HAP-1 (cell line): ENCODE results near the gene BAAT.
"Not testable (repeated sequence)": the region's sequence is repeated elsewhere in the genome, so short reads cannot be mapped to it uniquely, and the experiment has no call there.

ENCODE experiments used
- DNase-seq, 2 experiments: peaks; one replicate each; pipeline ENCODE4 v3.0.0-alpha.2; 2016 to 2020; ENCODE audit warnings: low spot score in 2 of 2
- H3K27me3 ChIP-seq: fragments of 250-450 bp; sonication (Bioruptor Pico); 2 replicates; pipeline ENCODE4 v1.5.1; 2020; ENCODE audit warnings: low read depth, mild to moderate bottlenecking, moderate library complexity
- H3K36me3 ChIP-seq: fragments of 250-450 bp; sonication (Bioruptor Pico); replicated peaks from 2 replicates; pipeline ENCODE4 v1.5.1; 2020; ENCODE audit warnings: mild to moderate bottlenecking
- H3K4me1 ChIP-seq: fragments of 250-450 bp; sonication (Bioruptor Pico); 2 replicates; pipeline ENCODE4 v1.5.1; 2020; ENCODE audit warnings: mild to moderate bottlenecking
- H3K4me3 ChIP-seq: fragments of 250-450 bp; sonication (Bioruptor Pico); 2 replicates; pipeline ENCODE4 v1.5.1; 2020; ENCODE audit warnings: mild to moderate bottlenecking, moderate library complexity
- H3K9me3 ChIP-seq: fragments of 250-450 bp; sonication (Bioruptor Pico); 2 replicates; pipeline ENCODE4 v1.5.1; 2020; ENCODE audit warnings: mild to moderate bottlenecking, moderate library complexity
- in situ Hi-C: fragments of 300-500 bp; cut with MboI; formaldehyde crosslinking; loops from 3 replicates; pipeline ENCODE4 v1.14.3; 2020; ENCODE audit warnings: low sequenced_read_pairs, inconsistent platforms, mixed read lengths

BAAT gene

DNA sequence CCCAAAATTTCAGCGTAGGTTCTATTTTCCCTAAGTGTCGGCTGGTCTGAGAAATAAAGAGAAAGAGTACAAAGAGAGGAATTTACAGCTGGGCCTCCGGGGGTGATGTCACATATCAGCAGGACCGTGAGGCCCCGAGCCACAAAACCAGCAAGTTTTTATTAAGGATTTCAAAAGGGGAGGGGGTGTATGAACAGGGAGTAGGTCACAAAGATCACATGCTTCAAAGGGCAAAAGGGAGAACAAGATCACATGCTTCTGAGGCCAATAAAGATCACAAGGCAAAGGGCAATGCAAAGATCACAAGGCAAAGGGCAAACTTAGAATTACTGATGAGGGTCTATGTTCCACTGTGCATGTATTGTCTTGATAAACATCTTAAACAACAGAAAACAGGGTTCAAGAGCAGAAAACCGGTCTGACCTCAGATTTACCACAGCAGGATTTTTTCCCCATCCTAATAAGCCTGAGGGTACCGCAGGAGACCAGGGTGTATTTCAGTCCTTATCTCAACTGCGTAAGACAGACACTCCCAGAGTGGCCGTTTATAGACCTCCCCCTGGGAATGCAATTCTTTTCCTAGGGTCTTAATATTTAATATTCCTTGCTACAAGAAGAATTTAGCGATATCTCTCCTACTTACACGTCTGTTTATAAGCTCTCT lies at the start of gene BAAT:
TSS of gene BAAT (minus strand) at position 134 of the 664 bp plus-strand sequence. CDS start 13,602 bp downstream, outside the sequence.
- H3K4me1 ChIP-seq, H3K4me3 ChIP-seq, H3K9me3 ChIP-seq, H3K27me3 ChIP-seq, DNase-seq, in situ Hi-C loops: not testable (repeated sequence)
- H3K36me3 ChIP-seq: peaks cover 14% of the 10 kb centered on the region

DNA sequence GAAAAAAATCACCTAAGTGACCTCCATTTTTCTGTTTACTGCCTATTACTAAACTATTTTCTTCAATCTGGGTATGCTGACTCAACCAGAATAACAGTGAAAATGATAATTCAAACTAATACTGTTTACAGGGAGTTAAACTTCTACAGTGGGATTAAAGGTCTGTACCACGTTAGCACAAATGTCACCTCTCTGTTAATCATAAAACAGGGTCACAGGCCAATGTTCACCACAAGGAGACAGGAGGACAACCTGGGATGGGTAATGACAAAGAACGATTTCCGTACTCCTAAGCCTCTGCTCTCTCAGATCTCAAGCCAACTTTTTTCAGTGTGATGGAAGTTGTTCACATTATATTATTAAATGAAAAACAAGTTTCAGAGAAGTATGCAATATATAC lies 48.4 kb upstream of the BAAT start:
- no peak for DNase-seq
- peaks cover 10% of the 10 kb centered on the region for H3K27me3 ChIP-seq

DNA sequence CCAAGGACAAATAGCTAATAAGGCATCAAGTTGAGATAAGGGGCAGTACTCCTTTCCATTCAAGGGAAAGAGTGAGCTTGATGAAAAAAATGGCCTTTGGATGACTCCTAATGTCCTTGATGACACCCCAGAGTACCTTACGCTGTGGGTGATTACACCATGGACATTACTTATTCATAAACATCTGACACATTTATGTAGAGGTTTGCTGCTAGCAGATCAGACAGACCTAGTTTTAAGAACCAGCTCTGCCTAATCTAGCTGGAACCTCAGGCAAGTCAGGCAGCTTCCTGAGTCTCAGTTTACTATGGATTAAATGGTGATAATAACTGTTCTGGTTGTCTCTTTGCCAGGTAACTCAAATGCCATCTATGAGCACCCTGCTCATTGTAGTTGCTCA lies 47.9 kb upstream of the BAAT start:
- Histone ChIP-seq H3K4me1 (no peaks in the 10 kb centered on the region), H3K4me3 (no peak overlapping the region), H3K9me3 (no peaks in the 10 kb centered on the region), H3K27me3 (peaks cover 10% of the 10 kb centered on the region), H3K36me3 (no peaks in the 10 kb centered on the region)
- in situ Hi-C loops: no loop called here
- DNase-seq: no peak

More for the DNA sequence above, 48.4 kb upstream of the BAAT start:
- in situ Hi-C loops: no loop called here
- no peak overlapping the region for H3K4me3 ChIP-seq
- H3K4me1 ChIP-seq: no peaks in the 10 kb centered on the region
- H3K36me3 ChIP-seq: no peaks in the 10 kb centered on the region
- no peaks in the 10 kb centered on the region for H3K9me3 ChIP-seq

DNA sequence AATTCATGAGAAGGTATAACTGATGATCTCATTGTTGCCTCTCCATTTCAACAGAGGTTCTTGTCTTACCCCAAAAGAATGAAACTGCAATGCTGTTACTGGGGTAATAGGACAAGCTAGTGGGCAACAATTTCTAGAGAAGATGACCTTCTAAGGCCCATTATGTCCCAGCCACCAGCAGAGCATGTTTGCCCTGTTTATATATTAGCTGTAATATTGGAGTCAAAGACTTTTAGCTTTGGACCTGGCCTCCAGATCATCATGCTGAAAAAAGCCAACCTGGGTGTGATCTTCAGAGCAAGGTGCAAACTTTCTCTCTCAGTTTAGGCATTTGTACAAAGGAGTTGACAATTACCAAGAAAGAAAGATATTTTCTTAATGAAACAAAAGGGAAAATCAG lies 47.4 kb upstream of the BAAT start:
- Histone ChIP-seq H3K4me3 (no peak overlapping the region), H3K36me3 (no peaks in the 10 kb centered on the region), H3K9me3 (no peaks in the 10 kb centered on the region), H3K27me3 (peaks cover 10% of the 10 kb centered on the region), H3K4me1 (no peaks in the 10 kb centered on the region)
- no peak for DNase-seq
- in situ Hi-C loops: no loop called here

DNA sequence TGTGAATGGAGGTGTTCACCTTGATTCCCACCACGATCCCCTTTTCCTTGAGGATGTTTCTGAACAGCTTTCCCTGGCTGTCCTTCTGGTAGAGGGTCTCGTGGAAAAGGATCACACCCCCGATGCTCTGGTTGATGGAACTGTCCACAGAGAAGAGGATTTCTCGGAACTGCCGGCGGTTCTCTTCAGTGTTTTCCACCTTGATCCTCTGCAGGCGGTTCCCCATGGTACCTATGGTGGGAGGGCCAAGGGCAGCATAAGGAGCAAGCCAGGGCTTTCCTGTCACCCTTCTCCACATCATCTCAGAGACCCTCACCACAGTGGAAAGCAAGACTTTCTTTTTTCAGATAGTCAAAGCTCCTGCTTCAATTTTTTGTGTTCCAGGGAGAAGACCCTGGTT lies 44.9 kb upstream of the BAAT start:
- Histone ChIP-seq H3K4me3 (no peak overlapping the region), H3K36me3 (no peaks in the 10 kb centered on the region), H3K4me1 (no peaks in the 10 kb centered on the region), H3K9me3 (no peaks in the 10 kb centered on the region), H3K27me3 (peaks cover 5% of the 10 kb centered on the region)
- in situ Hi-C loops: no loop called here
- no peak for DNase-seq

DNA sequence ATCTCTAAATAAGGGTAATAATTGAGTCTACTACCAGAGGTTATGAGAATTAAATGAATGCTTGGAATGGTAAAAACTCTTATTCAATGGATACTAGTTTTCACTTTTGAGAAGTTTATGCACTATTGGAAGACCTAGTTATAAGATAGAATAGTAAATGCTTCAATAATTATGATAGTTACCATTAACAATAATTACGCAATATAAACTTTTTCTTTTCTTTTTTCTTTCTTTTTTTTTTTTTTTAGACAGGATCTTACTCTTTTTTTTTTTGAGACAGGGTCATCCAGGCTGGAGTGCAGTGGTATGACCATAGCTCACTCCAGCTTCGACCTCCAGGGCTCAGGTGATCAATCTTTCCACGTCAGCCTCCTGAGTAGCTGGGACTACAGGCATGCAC lies 44.1 kb upstream of the BAAT start:
- Histone ChIP-seq H3K9me3 (no peaks in the 10 kb centered on the region), H3K36me3 (no peaks in the 10 kb centered on the region), H3K4me1 (no peaks in the 10 kb centered on the region), H3K4me3 (no peak overlapping the region), H3K27me3 (peaks cover 5% of the 10 kb centered on the region)
- DNase-seq: no peak
- in situ Hi-C loops: no loop called here

DNA sequence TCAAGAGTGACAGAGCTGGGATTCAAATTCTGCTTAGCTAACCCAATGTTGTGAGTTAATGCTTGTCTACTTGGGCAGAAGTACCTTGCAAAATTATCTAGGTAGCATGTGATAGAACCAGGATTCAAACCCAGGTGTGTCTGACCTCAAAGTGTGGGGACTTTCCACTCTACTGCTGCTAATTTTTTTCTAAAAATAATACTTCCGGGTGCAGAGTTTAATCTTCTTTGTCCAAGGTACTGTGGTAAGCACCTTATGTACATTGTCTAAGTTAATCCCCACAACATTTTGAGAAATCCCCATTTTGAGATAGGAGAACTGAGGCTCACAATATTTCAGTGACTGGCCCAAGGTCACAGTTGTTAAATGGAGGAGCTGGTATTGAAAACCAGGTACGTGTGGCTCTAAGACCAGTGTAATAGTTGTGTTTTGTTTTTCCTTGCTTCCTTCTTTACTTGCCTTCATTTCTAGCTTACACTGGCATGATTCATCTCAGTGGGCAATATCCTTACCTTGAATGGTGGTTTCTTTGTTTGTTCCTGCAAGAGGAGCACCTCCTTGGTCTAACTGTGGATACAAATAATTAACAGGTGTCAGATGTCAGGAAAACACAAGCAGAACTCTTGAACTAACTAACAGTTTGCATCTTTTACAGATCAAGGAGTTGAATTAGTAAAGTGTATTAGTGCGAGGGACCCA lies 43.3 kb upstream of the BAAT start:
- no peak for DNase-seq
- no peaks in the 10 kb centered on the region for H3K9me3 ChIP-seq
- in situ Hi-C loops: no loop called here
- H3K4me1 ChIP-seq: no peaks in the 10 kb centered on the region
- no peak overlapping the region for H3K4me3 ChIP-seq
- peaks cover 5% of the 10 kb centered on the region for H3K27me3 ChIP-seq
- H3K36me3 ChIP-seq: no peaks in the 10 kb centered on the region

DNA sequence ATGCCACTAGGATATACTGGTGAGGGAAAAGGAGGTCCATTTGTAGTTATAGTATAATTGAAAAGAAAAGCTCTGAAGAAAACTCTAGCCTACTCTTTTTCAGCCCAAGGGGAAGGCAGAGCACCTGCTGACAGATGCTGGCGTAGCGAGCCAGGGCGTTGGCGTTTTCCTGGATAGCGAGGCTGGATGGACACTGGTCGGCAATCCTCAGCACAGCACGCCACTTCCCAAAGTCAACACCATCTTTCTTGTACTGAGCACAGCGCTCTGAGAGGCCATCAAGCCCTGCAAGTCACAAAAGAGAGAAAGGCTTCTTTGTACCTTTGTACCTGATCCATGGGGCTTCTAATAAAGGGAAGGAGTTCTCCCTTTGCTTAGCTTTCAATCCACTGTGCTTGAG lies 42.6 kb upstream of the BAAT start:
- Histone ChIP-seq H3K4me1 (no peaks in the 10 kb centered on the region), H3K27me3 (peaks cover 5% of the 10 kb centered on the region), H3K36me3 (no peaks in the 10 kb centered on the region), H3K4me3 (no peak overlapping the region), H3K9me3 (no peaks in the 10 kb centered on the region)
- in situ Hi-C loops: no loop called here
- no peak for DNase-seq

DNA sequence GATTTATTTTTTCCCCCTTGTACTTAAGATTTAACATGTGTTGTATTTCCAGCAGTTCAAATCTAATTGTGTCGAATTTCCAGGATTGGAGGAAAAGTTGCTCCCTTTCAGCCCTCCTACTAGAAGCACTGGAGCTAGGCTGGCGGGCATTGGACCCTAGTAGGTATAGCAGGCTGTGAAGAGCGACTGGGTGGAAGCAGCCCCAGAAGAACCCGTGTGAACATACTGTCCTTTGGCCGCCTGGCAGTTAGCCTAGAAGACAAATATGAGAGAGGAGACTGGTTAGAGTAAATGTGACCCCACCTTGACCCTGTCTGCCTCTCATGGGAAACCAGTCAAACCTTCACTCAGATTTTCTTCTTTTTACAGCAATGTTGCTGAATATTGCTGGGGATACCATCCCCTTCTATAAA lies 36.9 kb upstream of the BAAT start:
- in situ Hi-C loops: no loop called here
- Histone ChIP-seq H3K36me3 (no peaks in the 10 kb centered on the region), H3K9me3 (no peaks in the 10 kb centered on the region), H3K4me1 (no peaks in the 10 kb centered on the region), H3K27me3 (peaks cover 4% of the 10 kb centered on the region), H3K4me3 (no peak overlapping the region)
- DNase-seq: no peak

DNA sequence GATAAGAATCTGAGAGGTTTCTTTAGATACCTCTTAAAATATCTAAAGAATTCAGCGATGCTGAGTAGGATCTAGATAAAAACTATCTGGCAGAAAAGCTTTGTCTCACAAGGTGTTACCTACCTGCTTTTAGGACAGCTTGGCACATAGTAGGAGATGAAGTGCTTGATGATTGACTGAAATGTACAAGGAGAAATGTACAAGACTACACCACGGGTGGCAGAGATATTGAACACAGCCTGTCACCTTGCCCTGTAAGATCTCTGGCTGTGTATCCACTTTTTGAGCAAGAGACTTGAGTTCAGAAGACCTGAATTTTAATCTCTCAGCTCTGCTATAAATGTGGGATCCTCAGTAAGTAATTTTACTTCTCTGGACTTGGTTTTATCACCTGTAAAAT lies 35.1 kb upstream of the BAAT start:
- H3K4me3 ChIP-seq: no peak overlapping the region
- H3K9me3 ChIP-seq: no peaks in the 10 kb centered on the region
- no peaks in the 10 kb centered on the region for H3K36me3 ChIP-seq
- in situ Hi-C loops: no loop called here
- no peak for DNase-seq
- no peaks in the 10 kb centered on the region for H3K4me1 ChIP-seq
- H3K27me3 ChIP-seq: no peaks in the 10 kb centered on the region; the same call in none of the 2 replicates

DNA sequence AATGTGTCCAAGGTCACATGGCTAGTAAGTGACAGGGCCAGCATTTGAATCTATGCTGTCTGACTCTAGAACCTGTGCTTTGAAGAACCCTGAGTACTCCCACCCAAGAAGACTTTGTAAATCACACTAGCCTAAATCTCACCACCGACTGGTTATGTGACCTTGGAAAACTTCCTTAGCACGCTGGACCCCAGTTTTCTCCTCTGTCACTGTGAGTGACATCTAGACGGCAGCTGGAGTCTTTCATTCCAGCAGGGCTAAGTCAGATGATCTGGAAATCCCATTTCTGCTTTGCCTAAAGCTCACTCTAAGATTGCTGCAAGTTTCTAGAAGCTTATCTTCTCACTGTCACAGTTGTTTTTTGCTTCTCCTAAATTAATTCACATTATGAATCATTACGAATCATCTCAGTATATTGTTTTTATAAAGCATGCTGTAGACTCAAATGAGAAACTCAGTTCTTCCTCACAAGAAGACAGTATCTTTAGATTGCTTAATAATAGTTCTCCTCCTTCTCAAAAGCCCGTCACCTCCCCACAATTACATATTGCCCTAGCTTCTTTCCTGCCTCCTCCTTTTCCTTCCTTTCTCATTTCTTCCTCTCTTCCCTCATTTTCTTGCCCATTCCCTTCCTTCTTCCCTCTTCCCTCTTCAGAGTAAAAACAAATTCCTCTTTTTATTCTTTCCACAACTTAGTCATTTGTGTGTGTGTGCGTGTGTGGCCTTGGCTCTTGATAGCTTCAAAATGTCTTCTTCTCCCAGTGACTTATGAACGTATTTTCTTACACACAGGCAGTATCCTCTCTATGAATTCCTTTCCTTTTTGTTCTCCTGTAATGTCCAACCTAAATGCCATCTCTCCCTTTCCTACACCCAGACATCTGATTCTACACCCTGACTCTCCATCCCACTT lies 34.0 kb upstream of the BAAT start:
- Histone ChIP-seq H3K9me3 (no peaks in the 10 kb centered on the region), H3K36me3 (no peaks in the 10 kb centered on the region), H3K4me1 (no peaks in the 10 kb centered on the region), H3K27me3 (no peaks in the 10 kb centered on the region; the same call in none of the 2 replicates), H3K4me3 (no peak overlapping the region)
- in situ Hi-C loops: no loop called here
- DNase-seq: no peak

DNA sequence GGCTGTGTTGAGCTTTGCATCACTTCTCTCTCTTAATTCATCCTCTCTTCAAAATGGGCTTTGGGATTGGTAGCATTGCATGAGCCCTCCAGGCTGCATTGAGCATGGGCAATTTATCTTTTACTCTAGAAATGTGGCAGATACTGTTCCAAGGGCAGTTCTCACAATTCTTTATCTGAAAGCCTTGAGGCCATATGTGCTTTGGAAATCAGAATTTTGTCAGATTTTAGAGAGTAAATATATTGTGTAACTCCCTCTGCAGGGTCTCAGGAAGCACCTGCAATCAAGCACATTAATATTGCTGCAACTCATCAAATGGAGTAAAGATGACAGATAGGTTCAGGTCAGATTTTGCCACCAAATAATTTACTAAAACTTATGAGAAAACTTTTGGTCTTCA lies 33.2 kb upstream of the BAAT start:
- in situ Hi-C loops: no loop called here
- no peaks in the 10 kb centered on the region; the same call in none of the 2 replicates for H3K27me3 ChIP-seq
- no peak for DNase-seq
- no peaks in the 10 kb centered on the region for H3K9me3 ChIP-seq
- H3K36me3 ChIP-seq: no peaks in the 10 kb centered on the region
- no peak overlapping the region for H3K4me3 ChIP-seq
- H3K4me1 ChIP-seq: no peaks in the 10 kb centered on the region

DNA sequence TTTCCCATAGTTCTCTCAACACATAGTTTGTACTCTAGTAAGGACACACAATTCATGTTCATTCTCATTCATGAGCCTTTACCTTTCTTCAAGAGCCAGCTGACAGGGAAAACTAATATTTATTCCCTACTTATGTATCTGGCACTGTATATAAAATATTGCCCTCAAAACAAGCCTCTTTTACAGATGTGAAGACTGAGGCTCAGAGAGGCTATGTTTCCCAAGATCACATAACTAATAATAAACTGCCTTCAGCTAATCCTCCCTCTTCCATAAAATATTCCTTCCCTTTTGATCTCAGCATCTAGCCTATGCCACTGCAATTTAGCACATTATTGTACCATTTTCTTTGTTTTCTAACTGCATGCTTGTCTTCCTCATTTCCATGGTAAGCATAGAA lies 32.6 kb upstream of the BAAT start:
- no peak for DNase-seq
- H3K36me3 ChIP-seq: no peaks in the 10 kb centered on the region
- no peaks in the 10 kb centered on the region for H3K9me3 ChIP-seq
- no peaks in the 10 kb centered on the region for H3K4me1 ChIP-seq
- no peaks in the 10 kb centered on the region; the same call in none of the 2 replicates for H3K27me3 ChIP-seq
- no peak overlapping the region for H3K4me3 ChIP-seq
- in situ Hi-C loops: no loop called here

DNA sequence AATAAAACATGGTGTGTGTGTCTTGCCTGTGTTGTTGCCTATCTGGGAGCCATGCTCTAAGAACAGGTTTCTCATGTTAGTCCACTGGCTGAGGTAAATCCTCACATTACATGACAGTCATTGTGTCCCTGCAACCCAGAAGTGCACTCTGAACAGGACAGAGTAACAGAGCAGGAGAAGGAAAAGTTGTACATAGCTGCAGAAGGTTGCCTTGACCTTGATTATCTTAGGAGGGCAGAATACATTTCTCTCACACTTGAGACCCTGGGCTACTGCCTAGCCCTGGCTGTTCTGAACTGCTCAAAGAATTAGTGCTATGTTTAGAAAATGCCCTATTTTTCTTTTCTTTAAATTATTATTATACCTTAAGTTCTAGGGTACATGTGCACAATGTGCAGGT lies 30.8 kb upstream of the BAAT start:
- in situ Hi-C loops: no loop called here
- H3K9me3 ChIP-seq: peaks cover 10% of the 10 kb centered on the region
- no peaks in the 10 kb centered on the region for H3K36me3 ChIP-seq
- no peaks in the 10 kb centered on the region; the same call in none of the 2 replicates for H3K27me3 ChIP-seq
- no peak overlapping the region for H3K4me3 ChIP-seq
- DNase-seq: no peak
- H3K4me1 ChIP-seq: no peaks in the 10 kb centered on the region
